ENCODE results near the gene GLB1L.

The GLB1L gene

DNA sequence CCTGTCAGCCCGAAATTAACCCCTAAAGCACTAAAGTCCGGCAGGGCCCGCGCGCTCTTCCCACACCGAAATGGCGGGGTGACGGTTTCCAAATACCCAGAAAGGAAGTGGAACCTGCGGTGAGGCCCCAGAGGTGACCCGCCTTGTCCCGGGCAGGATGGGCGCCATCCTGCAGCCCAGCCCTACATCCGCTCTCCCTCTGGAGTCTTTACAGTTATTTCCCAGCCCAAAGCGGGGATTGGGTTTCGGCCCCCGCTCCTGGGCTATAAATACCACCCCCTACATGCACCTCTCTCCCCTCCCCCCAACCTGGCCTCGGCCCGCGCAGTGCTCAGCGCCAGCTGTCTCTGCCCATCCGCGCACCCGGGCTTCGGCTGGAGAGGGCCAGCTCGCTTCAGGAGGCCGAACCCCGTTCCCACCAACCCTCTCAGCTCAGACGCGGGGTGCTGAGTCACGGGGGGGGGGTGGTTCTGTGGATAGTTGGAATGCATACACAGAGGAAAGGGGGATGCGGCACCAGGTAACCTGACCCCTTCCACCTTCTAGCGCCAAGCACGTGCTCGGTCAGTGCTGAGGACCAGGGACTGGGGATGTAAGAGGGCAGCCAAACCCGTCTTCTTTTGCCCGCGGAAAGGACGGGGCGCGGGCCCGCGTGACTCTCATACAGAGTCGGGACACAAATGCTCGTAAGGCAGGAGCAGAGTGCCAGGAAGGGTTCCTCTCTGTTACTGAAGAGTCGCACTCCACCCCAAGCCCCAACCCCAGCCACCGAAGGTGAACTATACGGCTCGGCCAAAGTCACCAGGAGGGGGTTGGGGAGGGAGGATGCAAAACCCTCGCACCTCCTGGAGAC, 7.9 kb upstream of the GLB1L start, which contains the start of gene TUBA4B:
TUBA4B (plus strand) TSS at position 344 of the 853 bp plus-strand sequence; CDS start at position 509, 165 bp downstream.
- Histone ChIP-seq H3K27me3 (replicated peaks) (peaks cover 22% of the 10 kb centered on the region), H3K36me3 (replicated peaks) (peaks cover 3% of the 10 kb centered on the region), H3K27ac (no peak within 1 kb of the TSS), H3K4me3 (ENCODE audit: low read depth, low read length) (peak within 1 kb of the TSS; percentile 49)
- peak; percentile 20 for DNase-seq
- in situ Hi-C loops (cut with HindIII; ENCODE audit: low pct_ligation_motif_present, low sequenced_read_pairs): no loop called here
- TF ChIP-seq, protein P1, sequence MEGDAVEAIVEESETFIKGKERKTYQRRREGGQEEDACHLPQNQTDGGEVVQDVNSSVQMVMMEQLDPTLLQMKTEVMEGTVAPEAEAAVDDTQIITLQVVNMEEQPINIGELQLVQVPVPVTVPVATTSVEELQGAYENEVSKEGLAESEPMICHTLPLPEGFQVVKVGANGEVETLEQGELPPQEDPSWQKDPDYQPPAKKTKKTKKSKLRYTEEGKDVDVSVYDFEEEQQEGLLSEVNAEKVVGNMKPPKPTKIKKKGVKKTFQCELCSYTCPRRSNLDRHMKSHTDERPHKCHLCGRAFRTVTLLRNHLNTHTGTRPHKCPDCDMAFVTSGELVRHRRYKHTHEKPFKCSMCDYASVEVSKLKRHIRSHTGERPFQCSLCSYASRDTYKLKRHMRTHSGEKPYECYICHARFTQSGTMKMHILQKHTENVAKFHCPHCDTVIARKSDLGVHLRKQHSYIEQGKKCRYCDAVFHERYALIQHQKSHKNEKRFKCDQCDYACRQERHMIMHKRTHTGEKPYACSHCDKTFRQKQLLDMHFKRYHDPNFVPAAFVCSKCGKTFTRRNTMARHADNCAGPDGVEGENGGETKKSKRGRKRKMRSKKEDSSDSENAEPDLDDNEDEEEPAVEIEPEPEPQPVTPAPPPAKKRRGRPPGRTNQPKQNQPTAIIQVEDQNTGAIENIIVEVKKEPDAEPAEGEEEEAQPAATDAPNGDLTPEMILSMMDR (IDR thresholded peaks at IDR 0.05; ENCODE audit: low read depth, low read length, missing control alignments): no peak

DNA sequence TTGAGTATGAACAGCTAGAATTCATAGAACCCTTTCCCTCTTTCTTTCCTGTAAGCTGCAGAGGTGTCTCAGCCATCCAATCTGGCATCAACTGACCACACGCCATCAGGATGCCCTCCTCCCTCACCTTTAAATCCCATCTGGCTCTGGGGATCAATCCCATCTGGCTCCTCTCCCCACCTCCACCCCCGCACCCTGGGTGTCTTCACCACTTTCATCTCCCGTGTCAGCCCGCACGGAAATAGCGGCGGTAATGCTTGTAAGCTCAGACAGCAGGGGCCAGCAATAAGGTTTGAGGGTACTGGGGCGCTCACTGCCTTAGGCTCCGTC, 7.3 kb upstream of the GLB1L start:
- in situ Hi-C loops (cut with HindIII; ENCODE audit: low pct_ligation_motif_present, low sequenced_read_pairs): no loop called here
- Histone ChIP-seq H3K36me3 (replicated peaks) (peaks cover 3% of the 10 kb centered on the region), H3K4me3 (ENCODE audit: low read depth, low read length) (peak overlapping the region; percentile 49), H3K27me3 (replicated peaks) (peaks cover 22% of the 10 kb centered on the region), H3K27ac (no peak overlapping the region)
- DNase-seq: no peak
- TF ChIP-seq, protein P1 (IDR thresholded peaks at IDR 0.05; ENCODE audit: low read depth, low read length, missing control alignments): no peak

DNA sequence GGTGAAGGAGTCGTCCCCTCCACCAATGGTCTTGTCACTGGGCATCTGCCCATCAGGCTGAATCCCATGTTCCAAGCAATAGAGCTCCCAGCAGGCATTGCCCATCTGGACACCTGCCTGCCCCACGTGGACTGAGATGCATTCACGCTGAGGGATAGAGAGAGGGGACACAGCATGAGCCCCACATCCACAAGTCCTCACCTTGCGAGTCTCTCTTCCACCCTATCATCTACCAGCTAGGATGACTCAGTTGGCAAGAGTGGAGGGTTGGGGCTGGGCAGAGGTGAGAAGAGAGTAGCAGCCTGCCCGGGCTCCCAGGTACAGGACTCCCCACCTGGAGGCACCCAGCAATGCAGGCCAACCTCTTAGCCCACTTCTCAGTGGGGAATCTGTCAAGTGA, 6.8 kb upstream of the GLB1L start:
- Histone ChIP-seq H3K27ac (no peak overlapping the region), H3K36me3 (replicated peaks) (peaks cover 4% of the 10 kb centered on the region), H3K4me3 (ENCODE audit: low read depth, low read length) (no peak overlapping the region), H3K27me3 (replicated peaks) (peaks cover 22% of the 10 kb centered on the region)
- DNase-seq: no peak
- TF ChIP-seq, protein P1 (IDR thresholded peaks at IDR 0.05; ENCODE audit: low read depth, low read length, missing control alignments): no peak
- in situ Hi-C loops (cut with HindIII; ENCODE audit: low pct_ligation_motif_present, low sequenced_read_pairs): no loop called here

DNA sequence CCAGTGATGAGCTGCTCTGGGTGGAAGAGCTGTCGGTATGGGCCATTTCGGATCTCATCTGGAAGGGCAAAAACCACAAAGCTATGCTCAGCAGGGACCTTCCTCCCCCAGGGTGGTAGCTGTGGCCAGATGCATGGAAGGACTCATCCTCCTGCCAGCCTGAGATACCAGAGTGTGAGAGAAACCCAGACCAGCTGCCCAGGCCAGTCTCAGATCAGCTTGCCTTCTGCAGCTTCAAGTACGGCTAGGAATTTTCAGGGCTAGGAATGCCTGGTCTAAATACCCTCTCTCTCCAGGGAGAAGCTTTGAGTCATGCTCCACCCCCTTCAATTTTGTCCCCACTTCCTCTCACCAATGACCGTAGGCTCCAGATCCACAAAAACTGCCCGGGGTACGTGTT, 6.4 kb upstream of the GLB1L start:
- DNase-seq: no peak
- H3K27ac ChIP-seq: no peak overlapping the region
- TF ChIP-seq, protein P1 (IDR thresholded peaks at IDR 0.05; ENCODE audit: low read depth, low read length, missing control alignments): no peak
- in situ Hi-C loops (cut with HindIII; ENCODE audit: low pct_ligation_motif_present, low sequenced_read_pairs): no loop called here
- H3K4me3 ChIP-seq (ENCODE audit: low read depth, low read length): no peak overlapping the region
- peaks cover 22% of the 10 kb centered on the region for H3K27me3 ChIP-seq (replicated peaks)
- H3K36me3 ChIP-seq (replicated peaks): peaks cover 5% of the 10 kb centered on the region

DNA sequence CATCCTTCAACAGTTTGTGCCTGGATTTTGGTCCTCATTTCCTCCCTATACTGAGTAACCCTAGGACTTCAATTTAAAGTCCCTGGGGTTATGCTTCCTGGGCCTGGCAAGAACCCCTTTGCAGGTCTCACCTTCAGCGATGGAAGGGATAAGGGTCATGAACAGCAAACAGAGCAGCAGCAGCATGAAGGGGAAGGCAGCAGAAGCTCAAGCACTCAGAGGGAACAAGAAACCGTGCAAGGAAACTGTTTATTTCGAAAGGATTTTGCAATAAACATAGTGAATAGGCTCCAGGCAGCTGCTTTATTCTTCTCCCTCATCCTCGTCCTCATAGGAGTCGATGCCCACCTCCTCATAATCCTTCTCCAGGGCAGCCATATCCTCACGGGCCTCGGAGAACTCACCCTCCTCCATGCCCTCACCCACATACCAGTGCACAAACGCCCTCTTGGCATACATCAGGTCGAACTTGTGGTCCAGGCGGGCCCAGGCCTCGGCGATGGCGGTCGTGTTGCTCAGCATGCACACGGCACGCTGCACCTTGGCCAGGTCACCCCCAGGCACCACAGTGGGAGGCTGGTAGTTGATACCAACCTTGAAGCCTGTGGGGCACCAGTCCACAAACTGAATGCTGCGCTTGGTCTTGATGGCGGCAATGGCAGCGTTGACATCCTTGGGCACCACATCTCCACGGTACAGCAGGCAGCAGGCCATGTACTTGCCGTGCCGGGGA, 5.0 kb upstream of the GLB1L start:
- TF ChIP-seq, protein P1 (IDR thresholded peaks at IDR 0.05; ENCODE audit: low read depth, low read length, missing control alignments): no peak
- in situ Hi-C loops (cut with HindIII; ENCODE audit: low pct_ligation_motif_present, low sequenced_read_pairs): no loop called here
- Histone ChIP-seq H3K27ac (no peak overlapping the region), H3K27me3 (replicated peaks) (peaks cover 14% of the 10 kb centered on the region), H3K36me3 (replicated peaks) (peaks cover 5% of the 10 kb centered on the region), H3K4me3 (ENCODE audit: low read depth, low read length) (no peak overlapping the region)
- DNase-seq: no peak

Data from brain microvascular endothelial cell (primary cell).